Ovary (tissue), 3 donors: ENCODE data around the gene BMPR1A.

Source experiments
- POLR2A ChIP-seq: fragments of 450-650 bp; IDR thresholded peaks from one replicate; pipeline ENCODE4 v1.6.1; 2017; ENCODE audit warnings: antibody characterized with exemption, mild to moderate bottlenecking, moderate library complexity
- TF ChIP-seq, protein P1 (sequence below), 3 donors: fragments of 450-650 bp in 2 of 3; fragments of 200-600 bp in 1 of 3; IDR thresholded peaks; one replicate each; pipeline versions ENCODE4 v1.5.1 to v1.8.0; 2016 to 2022; ENCODE audit warnings: antibody characterized with exemption in 3 of 3, mild to moderate bottlenecking in 1 of 3
- donor health status: DM: no; HTN: no; CAD: no.

DNA sequence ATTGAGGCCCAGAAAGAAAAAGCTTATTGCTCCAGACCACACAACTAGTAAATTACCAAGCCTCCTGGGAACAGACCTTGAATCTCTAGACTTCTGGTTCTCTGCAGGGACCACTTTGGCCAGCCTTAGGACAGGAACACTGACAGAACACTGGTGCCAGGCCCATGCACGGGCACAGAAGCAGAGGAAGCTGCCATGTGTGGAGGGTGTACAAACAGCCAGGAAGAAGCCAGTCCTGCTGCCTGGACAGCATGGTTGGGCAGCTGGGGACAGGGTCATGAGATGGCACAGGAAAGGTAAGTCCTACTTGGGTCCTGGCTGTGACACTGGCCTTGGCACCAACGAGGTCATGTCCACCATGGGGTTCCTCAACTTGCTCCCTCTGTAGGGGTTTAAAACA lies 181.8 kb downstream of the BMPR1A start:
- TF ChIP-seq POLR2A: no peak
- TF ChIP-seq, protein P1, sequence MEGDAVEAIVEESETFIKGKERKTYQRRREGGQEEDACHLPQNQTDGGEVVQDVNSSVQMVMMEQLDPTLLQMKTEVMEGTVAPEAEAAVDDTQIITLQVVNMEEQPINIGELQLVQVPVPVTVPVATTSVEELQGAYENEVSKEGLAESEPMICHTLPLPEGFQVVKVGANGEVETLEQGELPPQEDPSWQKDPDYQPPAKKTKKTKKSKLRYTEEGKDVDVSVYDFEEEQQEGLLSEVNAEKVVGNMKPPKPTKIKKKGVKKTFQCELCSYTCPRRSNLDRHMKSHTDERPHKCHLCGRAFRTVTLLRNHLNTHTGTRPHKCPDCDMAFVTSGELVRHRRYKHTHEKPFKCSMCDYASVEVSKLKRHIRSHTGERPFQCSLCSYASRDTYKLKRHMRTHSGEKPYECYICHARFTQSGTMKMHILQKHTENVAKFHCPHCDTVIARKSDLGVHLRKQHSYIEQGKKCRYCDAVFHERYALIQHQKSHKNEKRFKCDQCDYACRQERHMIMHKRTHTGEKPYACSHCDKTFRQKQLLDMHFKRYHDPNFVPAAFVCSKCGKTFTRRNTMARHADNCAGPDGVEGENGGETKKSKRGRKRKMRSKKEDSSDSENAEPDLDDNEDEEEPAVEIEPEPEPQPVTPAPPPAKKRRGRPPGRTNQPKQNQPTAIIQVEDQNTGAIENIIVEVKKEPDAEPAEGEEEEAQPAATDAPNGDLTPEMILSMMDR (IDR thresholded peaks at IDR 0.05): no peak
